Epithelial cell of esophagus (primary cell): ENCODE measurements around the gene IGFBP2.
A peak's percentile ranks its signal among the peaks of the same experiment; 100 is the strongest.

Experiments used
- DNase-seq: peaks from one replicate; pipeline ENCODE4 v3.0.0; 2010; ENCODE audit warnings: low read depth
- H3K4me3 ChIP-seq: 2 replicates; pipeline ENCODE4 v1.5.1; 2011; ENCODE audit warnings: mild to moderate bottlenecking, low read length, control low read depth
- CTCF ChIP-seq: IDR thresholded peaks from 2 replicates; pipeline ENCODE4 v1.5.1; 2011; ENCODE audit warnings: low read depth, mild to moderate bottlenecking, low read length, control low read depth, inconsistent platforms; ENCODE audit not compliant: insufficient read depth; ENCODE audit errors: missing control alignments

Gene IGFBP2

GRCh38 chr2:216661639-216662375 lies 28.6 kb downstream of the IGFBP2 start:
- TF ChIP-seq CTCF: no peak
- DNase-seq: no peak
- H3K4me3 ChIP-seq: no peak overlapping the region

DNA sequence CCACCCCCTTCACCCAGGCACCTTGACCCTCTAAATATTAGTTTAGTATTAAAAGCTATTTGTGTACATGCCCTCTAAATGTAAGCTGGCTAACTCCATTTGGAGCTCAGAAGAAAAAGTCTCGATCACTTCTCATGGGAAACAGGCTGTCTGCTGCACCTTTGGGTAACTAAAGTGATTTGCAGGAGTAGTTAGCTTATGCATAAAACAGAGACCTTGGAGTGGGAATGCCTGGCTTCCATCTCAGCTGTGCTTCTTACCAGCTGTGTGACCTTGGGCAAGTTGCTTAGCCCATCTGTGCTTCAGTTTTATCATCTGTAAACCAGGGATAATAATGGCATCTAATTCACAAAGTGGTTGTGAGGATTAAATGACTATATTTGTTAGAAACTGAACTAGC lies 29.9 kb downstream of the IGFBP2 start:
- DNase-seq: no peak
- TF ChIP-seq CTCF: no peak

DNA sequence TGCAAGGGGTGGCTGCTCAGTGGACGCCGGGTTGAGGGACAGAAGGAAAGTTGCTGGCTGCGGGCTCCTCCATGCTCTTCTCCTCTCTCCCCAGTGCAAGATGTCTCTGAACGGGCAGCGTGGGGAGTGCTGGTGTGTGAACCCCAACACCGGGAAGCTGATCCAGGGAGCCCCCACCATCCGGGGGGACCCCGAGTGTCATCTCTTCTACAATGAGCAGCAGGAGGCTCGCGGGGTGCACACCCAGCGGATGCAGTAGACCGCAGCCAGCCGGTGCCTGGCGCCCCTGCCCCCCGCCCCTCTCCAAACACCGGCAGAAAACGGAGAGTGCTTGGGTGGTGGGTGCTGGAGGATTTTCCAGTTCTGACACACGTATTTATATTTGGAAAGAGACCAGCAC lies 30.6 kb downstream of the IGFBP2 start:
- no peak overlapping the region for H3K4me3 ChIP-seq
- TF ChIP-seq CTCF: no peak
- DNase-seq: no peak

More for the DNA sequence above, 29.9 kb downstream of the IGFBP2 start:
- no peak overlapping the region for H3K4me3 ChIP-seq

- TF ChIP-seq CTCF: no peak
- H3K4me3 ChIP-seq: no peak overlapping the region
- peak; percentile 33 for DNase-seq
Observed at GRCh38 chr2:216664593-216665034, 31.4 kb downstream of the IGFBP2 start.

DNA sequence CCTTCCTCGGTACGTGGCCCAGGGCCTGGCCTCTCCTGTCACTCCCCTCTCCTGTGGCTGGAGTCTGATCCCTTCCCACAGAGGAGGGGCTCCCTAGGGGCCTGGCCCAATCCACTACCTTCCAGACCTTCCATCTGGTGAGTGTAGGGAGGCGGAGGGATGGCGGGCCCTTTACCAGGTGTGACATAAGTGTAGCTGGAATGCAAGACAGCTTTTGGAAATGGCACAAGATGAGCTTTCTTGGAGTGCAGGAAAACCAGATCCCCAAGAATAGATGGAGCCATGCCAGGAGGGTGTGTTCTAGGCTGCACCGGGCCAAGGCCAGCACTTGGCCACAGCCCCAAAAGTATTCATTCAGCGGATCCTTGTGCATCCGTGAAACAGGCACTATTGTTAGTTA lies 32.0 kb downstream of the IGFBP2 start:
- peak; percentile 95 for DNase-seq
- no peak for TF ChIP-seq CTCF
- no peak overlapping the region for H3K4me3 ChIP-seq

DNA sequence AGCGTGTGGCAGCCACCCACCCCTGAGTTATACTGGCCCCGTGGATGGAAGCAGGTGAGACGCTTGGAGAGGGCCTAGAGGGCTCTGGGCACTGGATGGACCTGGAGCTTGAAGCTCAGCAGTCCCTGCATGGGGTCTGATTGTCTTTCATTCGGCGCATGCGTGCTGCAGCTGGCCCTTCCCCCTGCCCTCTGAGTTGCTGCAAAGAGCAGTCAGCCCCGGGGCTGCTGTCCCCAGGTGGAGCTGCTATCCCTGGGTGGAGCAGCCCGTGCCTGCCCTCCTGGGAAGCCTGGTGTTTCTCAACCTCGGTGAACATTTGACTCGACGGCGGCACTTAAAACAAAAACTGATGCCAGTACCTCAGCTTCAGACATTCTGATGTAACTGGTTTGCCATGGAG lies 32.5 kb downstream of the IGFBP2 start:
- no peak for TF ChIP-seq CTCF
- no peak overlapping the region for H3K4me3 ChIP-seq
- DNase-seq: peak; percentile 77
